ENCODE measurements around the gene ELOVL5.
"Not testable (repeated sequence)": the region's sequence is repeated elsewhere in the genome, so short reads cannot be mapped to it uniquely, and the experiment has no call there.

ELOVL5 gene

GRCh38 chr6:53327017-53327395, 21.7 kb downstream of the ELOVL5 start:
- no peak for DNase-seq

- peak; percentile 92 for DNase-seq
Measured at GRCh38 chr6:53326372-53327016, 22.3 kb downstream of the ELOVL5 start.

GRCh38 chr6:53325785-53326184, 23.0 kb downstream of the ELOVL5 start:
- DNase-seq: no peak

- peak; percentile 42 for DNase-seq
Measured at GRCh38 chr6:53322188-53323029, 26.3 kb downstream of the ELOVL5 start.

- DNase-seq: no peak
Measured at GRCh38 chr6:53321701-53322100, 27.0 kb downstream of the ELOVL5 start.

- no peak for DNase-seq
Measured at GRCh38 chr6:53320964-53321363, 27.8 kb downstream of the ELOVL5 start.

- no peak for DNase-seq
Measured at GRCh38 chr6:53318429-53318828, 30.3 kb downstream of the ELOVL5 start.

GRCh38 chr6:53317861-53318260, 30.9 kb downstream of the ELOVL5 start:
- no peak for DNase-seq

GRCh38 chr6:53317299-53317698, 31.5 kb downstream of the ELOVL5 start:
- not testable (repeated sequence) for DNase-seq

GRCh38 chr6:53316142-53316541, 32.6 kb downstream of the ELOVL5 start:
- no peak for DNase-seq

GRCh38 chr6:53315086-53315724, 33.5 kb downstream of the ELOVL5 start:
- DNase-seq: no peak

GRCh38 chr6:53313784-53314400, 34.9 kb downstream of the ELOVL5 start:
- no peak for DNase-seq

GRCh38 chr6:53312355-53312754, 36.4 kb downstream of the ELOVL5 start:
- no peak for DNase-seq

- no peak for DNase-seq
Measured at GRCh38 chr6:53311586-53311935, 37.2 kb downstream of the ELOVL5 start.

- no peak for DNase-seq
Measured at GRCh38 chr6:53310771-53311585, 37.8 kb downstream of the ELOVL5 start.

- no peak for DNase-seq
Measured at GRCh38 chr6:53309901-53310300, 38.8 kb downstream of the ELOVL5 start.

GRCh38 chr6:53309059-53309900, 39.5 kb downstream of the ELOVL5 start:
- DNase-seq: peak; percentile 62

GRCh38 chr6:53306819-53307347, 41.9 kb downstream of the ELOVL5 start:
- DNase-seq: peak; percentile 52

GRCh38 chr6:53306217-53306616, 42.5 kb downstream of the ELOVL5 start:
- not testable (repeated sequence) for DNase-seq

GRCh38 chr6:53305506-53306005, 43.2 kb downstream of the ELOVL5 start:
- DNase-seq: not testable (repeated sequence)

- DNase-seq: not testable (repeated sequence)
Measured at GRCh38 chr6:53304953-53305352, 43.8 kb downstream of the ELOVL5 start.
